K562 (cell line): ENCODE data around the gene SH3BP5L. TPM values are rescaled to one million over a fixed set of nuclear protein-coding genes. Genes with fewer than 3 reads are reported as not detected.

Source experiments
- ADNP ChIP-seq: fragments of 200-800 bp; sonication (Bioruptor generic); IDR thresholded peaks from 2 replicates; pipeline ENCODE4 v1.6.1; 2016; ENCODE audit warnings: missing genetic modification characterization, missing compliant biosample characterization
- BCL6 ChIP-seq: fragments of 250-450 bp; sonication (Bioruptor Pico); IDR thresholded peaks from 2 replicates; pipeline ENCODE4 v1.4.0; 2020
- CC2D1A ChIP-seq: fragments of 450-650 bp; IDR thresholded peaks from 2 replicates; pipeline ENCODE4 v1.6.1; 2017; ENCODE audit warnings: mild to moderate bottlenecking
- CREB1 ChIP-seq, 2 experiments: sonication (generic) in 1 of 2; formaldehyde crosslinking in 1 of 2; IDR thresholded peaks; 2 replicates each; pipeline versions ENCODE4 v1.6.1 to v1.8.0; 2012 to 2022; ENCODE audit warnings: inconsistent platforms in 1 of 2, mild to moderate bottlenecking in 1 of 2, missing genetic modification reagents in 1 of 2, moderate library complexity in 1 of 2
- DMBX1 ChIP-seq: fragments of 250-450 bp; sonication (Bioruptor Pico); IDR thresholded peaks from 2 replicates; pipeline ENCODE4 v1.8.0; 2022; ENCODE audit warnings: inconsistent platforms, mild to moderate bottlenecking, moderate library complexity, borderline replicate concordance
- FOXK1 ChIP-seq: sonication (generic); formaldehyde crosslinking; IDR thresholded peaks from 2 replicates; pipeline ENCODE4 v1.8.0; 2022; ENCODE audit warnings: missing genetic modification reagents, mild to moderate bottlenecking, borderline replicate concordance
- HMGN3 ChIP-seq: IDR thresholded peaks from 2 replicates; pipeline ENCODE4 v1.6.1; 2011; ENCODE audit warnings: borderline replicate concordance, low read depth, mild to moderate bottlenecking, mixed read lengths, low read length; ENCODE audit not compliant: insufficient read length; ENCODE audit errors: extremely low read depth
- KDM5B ChIP-seq: fragments of 200-600 bp; sonication (generic); IDR thresholded peaks from 2 replicates; pipeline ENCODE4 v1.6.1; 2012; ENCODE audit warnings: low read depth, mild to moderate bottlenecking, moderate library complexity, low read length, control low read depth, inconsistent platforms; ENCODE audit not compliant: insufficient replicate concordance
- KLF6 ChIP-seq: fragments of 250-450 bp; sonication (Bioruptor Pico); IDR thresholded peaks from 2 replicates; pipeline ENCODE4 v1.4.0; 2020; ENCODE audit warnings: mild to moderate bottlenecking, moderate library complexity, borderline replicate concordance
- MTF1 ChIP-seq: fragments of 250-450 bp; sonication (Bioruptor Pico); IDR thresholded peaks from 2 replicates; pipeline ENCODE4 v1.9.0; 2021; ENCODE audit warnings: moderate library complexity, mild to moderate bottlenecking, inconsistent platforms, borderline replicate concordance
- MYC ChIP-seq, 2 experiments: fragments of 250-450 bp in 1 of 2; sonication (Bioruptor Pico) in 1 of 2; IDR thresholded peaks; 2 replicates each; pipeline versions ENCODE4 v1.5.1 to v1.6.1; 2012 to 2021; ENCODE audit warnings: low read depth in 2 of 2, borderline replicate concordance in 1 of 2, improper control_type of control experiment in 1 of 2, low read length in 1 of 2, mild to moderate bottlenecking in 1 of 2, moderate library complexity in 1 of 2
- PRDM10 ChIP-seq: fragments of 450-650 bp; IDR thresholded peaks from 2 replicates; pipeline ENCODE4 v1.6.1; 2018; ENCODE audit not compliant: partially characterized antibody
- SIN3B ChIP-seq: fragments of 450-650 bp; IDR thresholded peaks from 2 replicates; pipeline ENCODE4 v1.6.1; 2017; ENCODE audit warnings: low read depth, mild to moderate bottlenecking, moderate library complexity
- TAF7 ChIP-seq: fragments of 450-650 bp; IDR thresholded peaks from 2 replicates; pipeline ENCODE4 v1.6.1; 2016; ENCODE audit warnings: missing genetic modification characterization, missing compliant biosample characterization
- ZBTB17 ChIP-seq: fragments of 450-650 bp; formaldehyde crosslinking; IDR thresholded peaks from 2 replicates; pipeline ENCODE4 v1.4.0; 2020; ENCODE audit warnings: mild to moderate bottlenecking
- ZNF24 ChIP-seq: fragments of 450-650 bp; IDR thresholded peaks from 2 replicates; pipeline ENCODE4 v1.6.1; 2016
- ZNF3 ChIP-seq: fragments of 250-450 bp; sonication (Bioruptor Pico); IDR thresholded peaks from 2 replicates; pipeline ENCODE4 v1.5.0; 2021; ENCODE audit warnings: mild to moderate bottlenecking, moderate library complexity
- ZNF324 ChIP-seq: fragments of 250-450 bp; sonication (Bioruptor Pico); IDR thresholded peaks from 2 replicates; pipeline ENCODE4 v1.4.0; 2020; ENCODE audit warnings: mild to moderate bottlenecking
- ZNF449 ChIP-seq: fragments of 250-450 bp; sonication (Bioruptor Pico); IDR thresholded peaks from 2 replicates; pipeline ENCODE4 v1.8.0; 2022; ENCODE audit warnings: moderate library complexity, mild to moderate bottlenecking, inconsistent platforms
- ZZZ3 ChIP-seq: fragments of 450-650 bp; IDR thresholded peaks from 2 replicates; pipeline ENCODE4 v1.6.1; 2016; ENCODE audit warnings: antibody characterized with exemption, mild to moderate bottlenecking, moderate library complexity
- polyA plus RNA-seq, 8 experiments: library from polyadenylated mRNA; depleted of rRNA in 4 of 8; stranded (reverse) in 5 of 8; unstranded in 3 of 8; fragments of >200 nt; fragmentation: Nextera tagmentation in 2 of 8; fragmentation: Illumina TruSeq in 1 of 8; extraction: Ambion mirVana in 2 of 8; extraction: Trizol in 1 of 8; gene quantifications; 2 replicates each; pipeline versions ENCODE4 v1.2.1 to v1.2.3, GENCODE V29; 2011 to 2014; ENCODE audit warnings: inconsistent platforms in 1 of 8, missing spikeins in 1 of 8
- total RNA-seq, 7 experiments: library from RNA; depleted of rRNA in 6 of 7; stranded (reverse); fragments of >200 nt in 6 of 7; fragmentation: Illumina TruSeq in 2 of 7; extraction: Trizol in 2 of 7; gene quantifications; 2 replicates each; pipeline versions ENCODE4 v1.2.1 to v1.2.3, GENCODE V29; 2011 to 2021; ENCODE audit warnings: low replicate concordance in 1 of 7

SH3BP5L gene
- total and polyA plus RNA-seq, 9 of the 15 experiments (the other 6 are each of a cell fraction or from before 2014, with no cell fraction given), result 1.9 to 26.5 (median 15.8) TPM

GRCh38 chr1:248862998-248863881 lies 37.5 kb upstream of the SH3BP5L start (continued):
- TF ChIP-seq ZBTB17 (no peak), MTF1 (CRISPR knock-in tag) (no peak), ZNF324 (CRISPR knock-in tag) (no peak), CREB1 (IDR thresholded peaks at IDR 0.05) (0 out of 2 replicates have a peak, but pooled peaks have one; percentile 35), CREB1 (CRISPR knock-in tag; IDR thresholded peaks at IDR 0.05) (peak; percentile 56; the same call in 1 of the 2 replicates), ZNF3 (no peak), TAF7 (tag) (no peak), SIN3B (no peak), ZNF24 (no peak), ADNP (no peak), HMGN3 (peak; percentile 45), PRDM10 (no peak), DMBX1 (CRISPR knock-in tag) (no peak), FOXK1 (CRISPR knock-in tag) (no peak), ZZZ3 (no peak), KDM5B (peak; percentile 41), BCL6 (CRISPR knock-in tag) (no peak), CC2D1A (no peak), MYC (IDR thresholded peaks at IDR 0.05; ENCODE audit: low read depth, low read length) (no peak), MYC (CRISPR knock-in tag; IDR thresholded peaks at IDR 0.05; ENCODE audit: borderline replicate concordance, low read depth) (no peak), ZNF449 (no peak), KLF6 (CRISPR knock-in tag) (no peak)
